Activated T-helper 1 cell treated with anti-CD3 and anti-CD28 coated beads, Interleukin-12 subunit alpha, Interleukin-12 subunit beta, Interleukin-2, Interleukin-4 antibody, amounts not matched to agents 30 ng/mL and 10 ng/mL and 1 ng/mL, durations not matched to agents 14 hours and 24 hours and 36 hours (primary cell): Measurements from ENCODE around the gene PRICKLE1. TPM values are rescaled to one million over a fixed set of nuclear protein-coding genes. Genes with fewer than 3 reads are reported as not detected.

Source experiments
- DNase-seq: peaks from one replicate; pipeline ENCODE4 v3.0.0; 2021; ENCODE audit warnings: low spot score
- H3K27ac Mint-ChIP-seq: one replicate; pipeline ENCODE4 v1.8.0; 2021; ENCODE audit warnings: mild to moderate bottlenecking, mixed read lengths
- H3K27me3 Mint-ChIP-seq: one replicate; pipeline ENCODE4 v1.8.0; 2022; ENCODE audit warnings: mild to moderate bottlenecking, moderate library complexity, mixed read lengths; ENCODE audit not compliant: insufficient read depth
- H3K36me3 Mint-ChIP-seq: one replicate; pipeline ENCODE4 v1.8.0; 2021; ENCODE audit warnings: low read depth, mixed read lengths
- H3K4me1 Mint-ChIP-seq: one replicate; pipeline ENCODE4 v1.8.0; 2021; ENCODE audit warnings: low read depth, mixed read lengths
- H3K4me3 Mint-ChIP-seq: one replicate; pipeline ENCODE4 v1.8.0; 2021; ENCODE audit warnings: mild to moderate bottlenecking, moderate library complexity, mixed read lengths
- H3K9me3 Mint-ChIP-seq: one replicate; pipeline ENCODE4 v1.8.0; 2021; ENCODE audit warnings: mixed read lengths
- intact Hi-C: fragments of 100-400 bp; cut with micrococcal nuclease; formaldehyde crosslinking; loops from one replicate; pipeline ENCODE4 v1.15.1; 2024
- total RNA-seq: library from RNA; stranded (reverse); gene quantifications from 2 replicates; pipeline ENCODE4 v1.2.3, GENCODE V29; 2022

The PRICKLE1 gene
- total RNA-seq, 1 donor from 2014 or later: 0.34 TPM

GRCh38 chr12:42609605-42610004 is 20.1 kb upstream of the PRICKLE1 start:
- intact Hi-C loops: no loop called here
- no peaks in the 10 kb centered on the region for H3K36me3 Mint-ChIP-seq
- no peak overlapping the region for H3K27ac Mint-ChIP-seq
- H3K4me1 Mint-ChIP-seq: no peaks in the 10 kb centered on the region
- no peak overlapping the region for H3K4me3 Mint-ChIP-seq
- no peaks in the 10 kb centered on the region for H3K27me3 Mint-ChIP-seq
- DNase-seq: no peak
- no peaks in the 10 kb centered on the region for H3K9me3 Mint-ChIP-seq

GRCh38 chr12:42608196-42608825 is 18.8 kb upstream of the PRICKLE1 start:
- DNase-seq: no peak
- Mint-ChIP-seq H3K9me3 (no peaks in the 10 kb centered on the region), H3K36me3 (no peaks in the 10 kb centered on the region), H3K4me3 (no peak overlapping the region), H3K27me3 (peaks cover 5% of the 10 kb centered on the region), H3K27ac (no peak overlapping the region), H3K4me1 (no peaks in the 10 kb centered on the region)
- intact Hi-C loops: no loop called here

- DNase-seq: no peak
- intact Hi-C loops: no loop called here
- H3K4me1 Mint-ChIP-seq: no peaks in the 10 kb centered on the region
- H3K27ac Mint-ChIP-seq: no peak overlapping the region
- H3K27me3 Mint-ChIP-seq: peaks cover 5% of the 10 kb centered on the region
- no peaks in the 10 kb centered on the region for H3K9me3 Mint-ChIP-seq
- H3K4me3 Mint-ChIP-seq: no peak overlapping the region
- H3K36me3 Mint-ChIP-seq: no peaks in the 10 kb centered on the region
These were observed 18.1 kb upstream of the PRICKLE1 start for GRCh38 chr12:42607584-42608058.

- intact Hi-C loops: no loop called here
- no peaks in the 10 kb centered on the region for H3K9me3 Mint-ChIP-seq
- no peak for DNase-seq
- no peak overlapping the region for H3K4me3 Mint-ChIP-seq
- no peaks in the 10 kb centered on the region for H3K36me3 Mint-ChIP-seq
- no peak overlapping the region for H3K27ac Mint-ChIP-seq
- peaks cover 5% of the 10 kb centered on the region for H3K27me3 Mint-ChIP-seq
- no peaks in the 10 kb centered on the region for H3K4me1 Mint-ChIP-seq
These were observed 16.9 kb upstream of the PRICKLE1 start for GRCh38 chr12:42606471-42606870.

- intact Hi-C loops: no loop called here
- H3K36me3 Mint-ChIP-seq: no peaks in the 10 kb centered on the region
These were observed 16.1 kb upstream of the PRICKLE1 start for GRCh38 chr12:42605685-42606084.

GRCh38 chr12:42603246-42603990 is 13.9 kb upstream of the PRICKLE1 start:
- H3K36me3 Mint-ChIP-seq: no peaks in the 10 kb centered on the region
- peaks cover 9% of the 10 kb centered on the region for H3K27me3 Mint-ChIP-seq
- H3K4me1 Mint-ChIP-seq: no peaks in the 10 kb centered on the region
- no peak overlapping the region for H3K27ac Mint-ChIP-seq
- H3K4me3 Mint-ChIP-seq: no peak overlapping the region
- intact Hi-C loops: no loop called here
- DNase-seq: no peak
- no peaks in the 10 kb centered on the region for H3K9me3 Mint-ChIP-seq

More at GRCh38 chr12:42605685-42606084, 16.1 kb upstream of the PRICKLE1 start:
- no peaks in the 10 kb centered on the region for H3K4me1 Mint-ChIP-seq
- H3K27me3 Mint-ChIP-seq: peaks cover 5% of the 10 kb centered on the region
- no peaks in the 10 kb centered on the region for H3K9me3 Mint-ChIP-seq
- no peak overlapping the region for H3K4me3 Mint-ChIP-seq
- no peak for DNase-seq
- no peak overlapping the region for H3K27ac Mint-ChIP-seq

- H3K4me3 Mint-ChIP-seq: no peak overlapping the region
- H3K9me3 Mint-ChIP-seq: no peaks in the 10 kb centered on the region
- peaks cover 11% of the 10 kb centered on the region for H3K4me1 Mint-ChIP-seq
- H3K27me3 Mint-ChIP-seq: peaks cover 44% of the 10 kb centered on the region
- DNase-seq: no peak
- intact Hi-C loops: no loop called here
- peaks cover under 1% of the 10 kb centered on the region for H3K36me3 Mint-ChIP-seq
- no peak overlapping the region for H3K27ac Mint-ChIP-seq
These were observed 4.3 kb upstream of the PRICKLE1 start for GRCh38 chr12:42593874-42594273.

- peaks cover 63% of the 10 kb centered on the region for H3K27me3 Mint-ChIP-seq
- no peak overlapping the region for H3K27ac Mint-ChIP-seq
- no peak for DNase-seq
- intact Hi-C loops: loop anchor here (1.0 kb wide), 1 partner anchor 108 kb away; no protein-coding TSS in a partner anchor
- no peaks in the 10 kb centered on the region for H3K9me3 Mint-ChIP-seq
- peaks cover 4% of the 10 kb centered on the region for H3K36me3 Mint-ChIP-seq
- H3K4me1 Mint-ChIP-seq: peaks cover 20% of the 10 kb centered on the region
- peak overlapping the region; percentile 72 for H3K4me3 Mint-ChIP-seq
These were observed 886 bp upstream of the PRICKLE1 start for GRCh38 chr12:42590330-42590934.

- Mint-ChIP-seq H3K27me3 (peaks cover 62% of the 10 kb centered on the region), H3K36me3 (peaks cover 4% of the 10 kb centered on the region), H3K9me3 (no peaks in the 10 kb centered on the region), H3K4me3 (peak overlapping the region; percentile 66), H3K4me1 (peaks cover 20% of the 10 kb centered on the region), H3K27ac (peak overlapping the region; percentile 43)
- intact Hi-C loops: loop anchor here (5.0 kb wide), 1 partner anchor 446 kb away; the partner anchor contains the start of gene GXYLT1
- DNase-seq: no peak
These were observed 752 bp downstream of the PRICKLE1 start for GRCh38 chr12:42588524-42589464.

GRCh38 chr12:42587601-42588523 is 1.7 kb downstream of the PRICKLE1 start:
- Mint-ChIP-seq H3K4me1 (peaks cover 20% of the 10 kb centered on the region), H3K36me3 (peaks cover 4% of the 10 kb centered on the region), H3K27me3 (peaks cover 67% of the 10 kb centered on the region), H3K9me3 (no peaks in the 10 kb centered on the region), H3K4me3 (peak overlapping the region; percentile 66), H3K27ac (no peak overlapping the region)
- intact Hi-C loops: loop anchor here (5.0 kb wide), 1 partner anchor 446 kb away; the partner anchor contains the start of gene GXYLT1
- DNase-seq: no peak

GRCh38 chr12:42586268-42586667 is 3.3 kb downstream of the PRICKLE1 start:
- Mint-ChIP-seq H3K27ac (no peak overlapping the region), H3K36me3 (peaks cover 4% of the 10 kb centered on the region), H3K4me1 (peaks cover 20% of the 10 kb centered on the region), H3K4me3 (no peak overlapping the region), H3K27me3 (peaks cover 64% of the 10 kb centered on the region), H3K9me3 (no peaks in the 10 kb centered on the region)
- intact Hi-C loops: loop anchor here (5.0 kb wide), 1 partner anchor 444 kb away; the partner anchor contains the start of gene GXYLT1
- no peak for DNase-seq
